Gastroesophageal sphincter (tissue), 4 donors: Measurements from ENCODE around the gene RIMBP2. TPM values are rescaled to one million over a fixed set of nuclear protein-coding genes. Genes with fewer than 3 reads are reported as not detected.

ENCODE experiments used
- ATAC-seq: fragments of 150-250 bp; one replicate; pipeline ENCODE4 v1.9.1; 2016; ENCODE audit warnings: mild to moderate bottlenecking, moderate library complexity
- H3K27ac ChIP-seq, 4 donors: fragments of 200-600 bp; sonication (generic) in 3 of 4; 1 replicate in 3 of 4; 2 replicates in 1 of 4; pipeline ENCODE4 v1.5.1; 2016 to 2019
- H3K27me3 ChIP-seq: fragments of 200-600 bp; sonication (generic); one replicate; pipeline ENCODE4 v1.5.1; 2019
- H3K36me3 ChIP-seq, 2 donors: fragments of 200-600 bp; sonication (generic); one replicate each; pipeline ENCODE4 v1.5.1; 2019; ENCODE audit warnings: control low read depth in 1 of 2
- H3K4me1 ChIP-seq, 3 donors: fragments of 200-600 bp; sonication (generic); 1 replicate in 2 of 3; 2 replicates in 1 of 3; pipeline ENCODE4 v1.5.1; 2016 to 2019; ENCODE audit warnings: control low read depth in 2 of 3
- H3K4me3 ChIP-seq, 2 donors: fragments of 200-600 bp; sonication (generic); one replicate each; pipeline ENCODE4 v1.5.1; 2019; ENCODE audit warnings: mild to moderate bottlenecking in 1 of 2, moderate library complexity in 1 of 2
- H3K9me3 ChIP-seq, 3 donors: fragments of 200-600 bp; sonication (generic); one replicate each; pipeline ENCODE4 v1.5.1; 2017 to 2019; ENCODE audit warnings: control low read depth in 2 of 3
- CTCF ChIP-seq, 4 experiments: fragments of 200-600 bp in 2 of 4; fragments of 450-650 bp in 2 of 4; sonication (generic) in 1 of 4; IDR thresholded peaks; one replicate each; pipeline ENCODE4 v1.5.1; 2017 to 2019; ENCODE audit warnings: antibody characterized with exemption in 4 of 4, mild to moderate bottlenecking in 2 of 4, moderate library complexity in 2 of 4
- EP300 ChIP-seq: sonication (generic); formaldehyde crosslinking; IDR thresholded peaks from one replicate; pipeline ENCODE4 v1.6.1; 2017; ENCODE audit warnings: antibody characterized with exemption, mild to moderate bottlenecking
- POLR2A ChIP-seq, 2 donors: fragments of 450-650 bp; IDR thresholded peaks; one replicate each; pipeline ENCODE4 v1.6.1; 2017; ENCODE audit warnings: antibody characterized with exemption in 2 of 2, mild to moderate bottlenecking in 2 of 2, moderate library complexity in 1 of 2
- POLR2AphosphoS5 ChIP-seq: sonication (generic); formaldehyde crosslinking; IDR thresholded peaks from one replicate; pipeline ENCODE4 v1.6.1; 2017; ENCODE audit warnings: antibody characterized with exemption
- WGBS, 2 donors: methylation state at CpG; one replicate each; pipeline ENCODE4 v1.1.5; 2018; ENCODE audit warnings: low coverage in 1 of 2; 5-methylcytosine and 5-hydroxymethylcytosine counted together
- total RNA-seq, 4 donors: library from RNA; depleted of rRNA; stranded (reverse); fragments of >200 nt; gene quantifications; one replicate each; pipeline ENCODE4 v1.1.0, GENCODE V29; 2016

The RIMBP2 gene
- total RNA-seq, 4 donors from 2014 or later, result 0.42 to 1.1 (median 0.60) TPM

- 84 to 100% methylated on average over 1 to 3 of the region's 15 CpGs for WGBS, 2 donors
- TF ChIP-seq CTCF (IDR thresholded peaks at IDR 0.05), result no peak
- no peak for TF ChIP-seq POLR2AphosphoS5
- TF ChIP-seq EP300, result no peak
- TF ChIP-seq POLR2A (IDR thresholded peaks at IDR 0.05), result no peak
Measured at GRCh38 chr12:130706885-130707570, 9.1 kb downstream of the RIMBP2 start.

GRCh38 chr12:130706311-130706710, 9.8 kb downstream of the RIMBP2 start:
- 73 to 90% methylated on average over 5 of the region's 16 CpGs for WGBS, 2 donors
- H3K27ac ChIP-seq, result no peak overlapping the region
- no peak overlapping the region for H3K4me3 ChIP-seq
- no peaks in the 10 kb centered on the region for H3K36me3 ChIP-seq
- no peak for ATAC-seq
- TF ChIP-seq POLR2AphosphoS5 (no peak), CTCF (IDR thresholded peaks at IDR 0.05) (no peak), POLR2A (IDR thresholded peaks at IDR 0.05) (no peak)
- peaks cover 61% of the 10 kb centered on the region for H3K27me3 ChIP-seq
- no peaks in the 10 kb centered on the region for H3K9me3 ChIP-seq
- no peaks in the 10 kb centered on the region for H3K4me1 ChIP-seq

More at GRCh38 chr12:130706885-130707570, 9.1 kb downstream of the RIMBP2 start:
- Histone ChIP-seq H3K9me3 (no peaks in the 10 kb centered on the region), H3K4me3 (no peak overlapping the region), H3K27ac (no peak overlapping the region), H3K36me3 (no peaks in the 10 kb centered on the region), H3K4me1 (no peaks in the 10 kb centered on the region), H3K27me3 (peaks cover 61% of the 10 kb centered on the region)
- no peak for ATAC-seq

- Histone ChIP-seq H3K27me3 (peaks cover 61% of the 10 kb centered on the region), H3K4me3 (no peak overlapping the region), H3K36me3 (no peaks in the 10 kb centered on the region), H3K27ac (no peak overlapping the region), H3K4me1 (no peaks in the 10 kb centered on the region), H3K9me3 (no peaks in the 10 kb centered on the region)
- no peak for ATAC-seq
- TF ChIP-seq POLR2A (IDR thresholded peaks at IDR 0.05), result no peak
- TF ChIP-seq POLR2AphosphoS5, result no peak
- TF ChIP-seq CTCF (IDR thresholded peaks at IDR 0.05), result no peak
- TF ChIP-seq EP300, result no peak
- 40 to 72% methylated on average over 8 to 11 of the region's 23 CpGs for WGBS, 2 donors
Measured at GRCh38 chr12:130705178-130705822, 10.8 kb downstream of the RIMBP2 start.

DNA sequence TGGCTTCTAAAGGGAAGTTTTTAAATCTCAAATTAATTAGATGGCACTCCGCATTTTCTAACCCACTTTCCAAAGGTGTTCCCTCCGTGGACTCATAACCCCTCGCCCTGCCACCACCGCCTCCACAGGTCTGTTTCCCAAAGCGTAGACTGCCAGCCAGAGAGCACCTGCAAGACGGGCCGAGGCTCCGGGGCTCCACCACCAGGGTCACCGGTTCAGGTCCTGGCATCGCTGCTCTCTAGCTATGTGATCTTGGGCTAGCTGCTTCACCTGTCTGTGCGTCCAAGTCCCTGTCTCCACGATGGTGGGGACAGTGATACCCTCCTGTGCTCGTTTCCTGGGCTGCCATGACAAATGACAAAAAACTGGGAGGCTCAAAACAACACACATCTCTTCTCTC, 11.5 kb downstream of the RIMBP2 start:
- Histone ChIP-seq H3K36me3 (no peaks in the 10 kb centered on the region), H3K4me3 (no peak overlapping the region), H3K27ac (no peak overlapping the region), H3K27me3 (peaks cover 54% of the 10 kb centered on the region), H3K4me1 (no peaks in the 10 kb centered on the region), H3K9me3 (no peaks in the 10 kb centered on the region)
- TF ChIP-seq EP300, result no peak
- no peak for TF ChIP-seq CTCF (IDR thresholded peaks at IDR 0.05)
- no peak for TF ChIP-seq POLR2A (IDR thresholded peaks at IDR 0.05)
- TF ChIP-seq POLR2AphosphoS5, result no peak
- 83 to 93% methylated on average over 8 to 10 of the region's 13 CpGs for WGBS, 2 donors
- no peak for ATAC-seq
